Neuron (in vitro differentiated cells): Measurements from ENCODE around the gene OR51G1.

ENCODE experiments used
- H2AFZ ChIP-seq: one replicate; pipeline ENCODE4 v1.6.1; 2013; ENCODE audit warnings: low read depth, mild to moderate bottlenecking, inconsistent platforms, low read length, moderate library complexity
- H3K27me3 ChIP-seq: one replicate; pipeline ENCODE4 v1.6.1; 2013; ENCODE audit warnings: low read length; ENCODE audit not compliant: insufficient read depth
- H3K36me3 ChIP-seq: one replicate; pipeline ENCODE4 v1.6.1; 2013; ENCODE audit warnings: low read length; ENCODE audit not compliant: insufficient read depth
- H3K4me1 ChIP-seq: one replicate; pipeline ENCODE4 v1.6.1; 2013; ENCODE audit warnings: low read length; ENCODE audit not compliant: insufficient read depth
- H3K4me3 ChIP-seq: 2 replicates; pipeline ENCODE4 v1.5.1; 2013; ENCODE audit warnings: mild to moderate bottlenecking, low read length, moderate library complexity
- H3K9me3 ChIP-seq: one replicate; pipeline ENCODE4 v1.6.1; 2013; ENCODE audit warnings: low read length

Gene OR51G1

GRCh38 chr11:4891996-4892640 is 32.0 kb downstream of the OR51G1 start:
- Histone ChIP-seq H3K9me3 (no peaks in the 10 kb centered on the region), H3K27me3 (no peaks in the 10 kb centered on the region), H3K4me1 (no peaks in the 10 kb centered on the region), H3K36me3 (no peaks in the 10 kb centered on the region), H2AFZ (no peak overlapping the region), H3K4me3 (no peak overlapping the region)

DNA sequence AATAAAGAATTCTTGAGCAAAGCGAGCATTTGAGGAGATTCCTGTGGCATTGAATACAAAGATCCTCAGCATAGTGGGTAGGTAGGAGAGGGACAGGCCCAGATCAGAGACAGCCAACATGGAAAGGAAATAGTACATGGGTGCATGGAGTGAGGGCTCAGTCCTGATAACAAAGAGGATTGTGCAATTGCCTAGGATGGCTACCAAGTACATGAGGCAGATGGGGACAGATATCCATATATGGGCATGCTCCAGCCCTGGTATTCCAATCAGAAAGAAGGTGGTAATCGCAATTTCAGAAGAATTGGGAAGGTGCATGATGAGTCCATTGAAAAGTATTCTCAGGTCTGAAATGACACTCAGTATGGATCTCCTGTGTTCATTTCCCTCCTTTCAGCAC is 33.9 kb downstream of the OR51G1 start:
- H3K4me1 ChIP-seq: no peaks in the 10 kb centered on the region
- no peaks in the 10 kb centered on the region for H3K27me3 ChIP-seq
- no peak overlapping the region for H2AFZ ChIP-seq
- no peak overlapping the region for H3K4me3 ChIP-seq
- no peaks in the 10 kb centered on the region for H3K9me3 ChIP-seq
- H3K36me3 ChIP-seq: no peaks in the 10 kb centered on the region

DNA sequence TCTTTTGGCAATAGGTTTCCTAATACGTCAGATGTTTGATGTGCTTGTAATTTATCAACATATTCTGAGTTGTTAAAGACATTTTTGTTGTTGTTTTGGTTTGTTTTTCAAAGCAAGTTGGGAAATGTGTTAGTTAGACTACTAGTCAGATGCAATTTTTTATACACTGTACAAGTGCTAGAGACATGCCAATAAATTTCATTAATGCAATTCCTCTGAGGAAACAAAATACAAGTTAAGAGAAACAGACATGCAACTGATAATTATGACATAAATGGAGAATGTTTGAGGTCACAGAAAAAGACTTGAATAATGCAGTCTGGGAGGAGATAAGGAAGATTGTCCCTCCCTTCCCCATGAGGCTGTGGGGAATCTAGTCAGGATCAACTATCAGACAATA is 36.5 kb downstream of the OR51G1 start:
- H3K27me3 ChIP-seq: no peaks in the 10 kb centered on the region
- H3K4me1 ChIP-seq: no peaks in the 10 kb centered on the region
- no peaks in the 10 kb centered on the region for H3K36me3 ChIP-seq
- H2AFZ ChIP-seq: no peak overlapping the region
- no peak overlapping the region for H3K4me3 ChIP-seq
- no peaks in the 10 kb centered on the region for H3K9me3 ChIP-seq

- H3K4me3 ChIP-seq: no peak overlapping the region
- H2AFZ ChIP-seq: no peak overlapping the region
- no peaks in the 10 kb centered on the region for H3K27me3 ChIP-seq
- no peaks in the 10 kb centered on the region for H3K36me3 ChIP-seq
- no peaks in the 10 kb centered on the region for H3K4me1 ChIP-seq
- no peaks in the 10 kb centered on the region for H3K9me3 ChIP-seq
Measured at GRCh38 chr11:4886186-4886585, 38.0 kb downstream of the OR51G1 start.

GRCh38 chr11:4884361-4884760 is 39.8 kb downstream of the OR51G1 start:
- H3K4me3 ChIP-seq: no peak overlapping the region
- H3K27me3 ChIP-seq: no peaks in the 10 kb centered on the region
- H2AFZ ChIP-seq: no peak overlapping the region
- no peaks in the 10 kb centered on the region for H3K9me3 ChIP-seq
- no peaks in the 10 kb centered on the region for H3K36me3 ChIP-seq
- H3K4me1 ChIP-seq: no peaks in the 10 kb centered on the region

DNA sequence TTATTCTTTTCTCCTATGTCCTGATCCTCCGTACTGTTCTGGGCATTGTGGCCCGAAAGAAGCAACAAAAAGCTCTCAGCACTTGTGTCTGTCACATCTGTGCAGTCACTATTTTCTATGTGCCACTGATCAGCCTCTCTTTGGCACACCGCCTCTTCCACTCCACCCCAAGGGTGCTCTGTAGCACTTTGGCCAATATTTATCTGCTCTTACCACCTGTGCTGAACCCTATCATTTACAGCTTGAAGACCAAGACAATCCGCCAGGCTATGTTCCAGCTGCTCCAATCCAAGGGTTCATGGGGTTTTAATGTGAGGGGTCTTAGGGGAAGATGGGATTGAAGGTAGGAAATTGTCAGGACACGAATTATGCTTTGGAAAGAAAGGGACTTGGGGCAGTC is 41.6 kb downstream of the OR51G1 start:
- Histone ChIP-seq H3K4me3 (no peak overlapping the region), H2AFZ (no peak overlapping the region), H3K4me1 (no peaks in the 10 kb centered on the region), H3K36me3 (no peaks in the 10 kb centered on the region), H3K9me3 (no peaks in the 10 kb centered on the region), H3K27me3 (no peaks in the 10 kb centered on the region)

GRCh38 chr11:4881860-4882500 is 42.2 kb downstream of the OR51G1 start, which contains the start of gene OR51T1:
TSS of gene OR51T1 (plus strand) at chr11:4881900. CDS start at chr11:4881900, 0 bp downstream.
- Histone ChIP-seq H2AFZ (no peak within 1 kb of the TSS), H3K27me3 (no peaks in the 10 kb centered on the region), H3K36me3 (no peaks in the 10 kb centered on the region), H3K4me3 (no peak within 1 kb of the TSS), H3K4me1 (no peaks in the 10 kb centered on the region), H3K9me3 (no peaks in the 10 kb centered on the region)

GRCh38 chr11:4881188-4881587 is 43.0 kb downstream of the OR51G1 start:
- H3K9me3 ChIP-seq: no peaks in the 10 kb centered on the region
- H3K4me1 ChIP-seq: no peaks in the 10 kb centered on the region

More at GRCh38 chr11:4881188-4881587, 43.0 kb downstream of the OR51G1 start:
- H3K4me3 ChIP-seq: no peak overlapping the region
- no peaks in the 10 kb centered on the region for H3K36me3 ChIP-seq
- no peak overlapping the region for H2AFZ ChIP-seq
- no peaks in the 10 kb centered on the region for H3K27me3 ChIP-seq
